Hypothalamus (tissue), 51 donors: Measurements from ENCODE around the gene ADD2.

Source experiments
- DNase-seq, 51 donors: peaks; one replicate each; lab custom pipeline; 2025; lab: John Stamatoyannopoulos, UW

ADD2 gene

GRCh38 chr2:70676301-70677035 lies 91.5 kb downstream of the ADD2 start:
- DNase-seq: no peak

GRCh38 chr2:70675862-70676261 lies 92.1 kb downstream of the ADD2 start:
- no peak for DNase-seq

- DNase-seq: no peak
Measured at GRCh38 chr2:70674636-70675430, 93.2 kb downstream of the ADD2 start.

GRCh38 chr2:70673041-70673647 lies 94.9 kb downstream of the ADD2 start:
- DNase-seq: no peak

- no peak for DNase-seq
Measured at GRCh38 chr2:70671092-70671675, 96.8 kb downstream of the ADD2 start.

GRCh38 chr2:70670626-70671025 lies 97.4 kb downstream of the ADD2 start:
- DNase-seq: no peak

GRCh38 chr2:70670202-70670601 lies 97.8 kb downstream of the ADD2 start:
- no peak for DNase-seq

GRCh38 chr2:70668911-70669310 lies 99.1 kb downstream of the ADD2 start:
- DNase-seq: no peak

- peak in 18 of 51 donors; percentile 7 to 63 (median 32) for DNase-seq
Measured at GRCh38 chr2:70668432-70668831, 99.6 kb downstream of the ADD2 start.

GRCh38 chr2:70664525-70664924 lies 103.5 kb downstream of the ADD2 start:
- DNase-seq: no peak

- DNase-seq: no peak
Measured at GRCh38 chr2:70663411-70663810, 104.6 kb downstream of the ADD2 start.

- no peak for DNase-seq
Measured at GRCh38 chr2:70659551-70659950, 108.4 kb downstream of the ADD2 start.

GRCh38 chr2:70658476-70658875 lies 109.5 kb downstream of the ADD2 start:
- no peak for DNase-seq

GRCh38 chr2:70657246-70657645 lies 110.8 kb downstream of the ADD2 start:
- DNase-seq: no peak

- DNase-seq: no peak
Measured at GRCh38 chr2:70656421-70657010, 111.5 kb downstream of the ADD2 start.

- no peak for DNase-seq
Measured at GRCh38 chr2:70655786-70656185, 112.2 kb downstream of the ADD2 start.

- peak in 3 of 51 donors; percentile 2 to 32 (median 5) for DNase-seq
Measured at GRCh38 chr2:70655211-70655610, 112.8 kb downstream of the ADD2 start.

GRCh38 chr2:70651727-70652126 lies 116.3 kb downstream of the ADD2 start:
- DNase-seq: no peak

GRCh38 chr2:70651014-70651413 lies 117.0 kb downstream of the ADD2 start:
- no peak for DNase-seq

GRCh38 chr2:70648961-70649360 lies 119.0 kb downstream of the ADD2 start:
- no peak for DNase-seq
